Gastrocnemius medialis (tissue), 4 donors: ENCODE data around the gene UTP4.

ENCODE experiments used
- POLR2A ChIP-seq, 2 donors: fragments of 450-650 bp; IDR thresholded peaks; one replicate each; pipeline ENCODE4 v1.6.1; 2017; ENCODE audit warnings: antibody characterized with exemption in 2 of 2, mild to moderate bottlenecking in 2 of 2, moderate library complexity in 2 of 2
- TF ChIP-seq, protein P1 (sequence below), 5 experiments: fragments of 450-650 bp in 3 of 5; fragments of 200-600 bp in 2 of 5; sonication (generic) in 2 of 5; IDR thresholded peaks in 4 of 5; conservative IDR thresholded peaks in 1 of 5; 1 replicate in 4 of 5; 2 replicates in 1 of 5; pipeline ENCODE4 v1.5.1; 2016 to 2019; ENCODE audit warnings: antibody characterized with exemption in 5 of 5, mild to moderate bottlenecking in 3 of 5, moderate library complexity in 3 of 5

- TF ChIP-seq POLR2A (IDR thresholded peaks at IDR 0.05) = no peak
- TF ChIP-seq, protein P1, sequence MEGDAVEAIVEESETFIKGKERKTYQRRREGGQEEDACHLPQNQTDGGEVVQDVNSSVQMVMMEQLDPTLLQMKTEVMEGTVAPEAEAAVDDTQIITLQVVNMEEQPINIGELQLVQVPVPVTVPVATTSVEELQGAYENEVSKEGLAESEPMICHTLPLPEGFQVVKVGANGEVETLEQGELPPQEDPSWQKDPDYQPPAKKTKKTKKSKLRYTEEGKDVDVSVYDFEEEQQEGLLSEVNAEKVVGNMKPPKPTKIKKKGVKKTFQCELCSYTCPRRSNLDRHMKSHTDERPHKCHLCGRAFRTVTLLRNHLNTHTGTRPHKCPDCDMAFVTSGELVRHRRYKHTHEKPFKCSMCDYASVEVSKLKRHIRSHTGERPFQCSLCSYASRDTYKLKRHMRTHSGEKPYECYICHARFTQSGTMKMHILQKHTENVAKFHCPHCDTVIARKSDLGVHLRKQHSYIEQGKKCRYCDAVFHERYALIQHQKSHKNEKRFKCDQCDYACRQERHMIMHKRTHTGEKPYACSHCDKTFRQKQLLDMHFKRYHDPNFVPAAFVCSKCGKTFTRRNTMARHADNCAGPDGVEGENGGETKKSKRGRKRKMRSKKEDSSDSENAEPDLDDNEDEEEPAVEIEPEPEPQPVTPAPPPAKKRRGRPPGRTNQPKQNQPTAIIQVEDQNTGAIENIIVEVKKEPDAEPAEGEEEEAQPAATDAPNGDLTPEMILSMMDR (IDR thresholded peaks at IDR 0.05 in 4 of 5, conservative IDR thresholded peaks at IDR 0.05 in 1 of 5) = no peak
These were observed 36.6 kb downstream of the UTP4 start for GRCh38 chr16:69169051-69169450.
